DOHH2 (cell line): ENCODE results near the gene DERA.
"Not testable (repeated sequence)": the region's sequence is repeated elsewhere in the genome, so short reads cannot be mapped to it uniquely, and the experiment has no call there.

Source experiments
- H3F3A ChIP-seq: fragments of 200-600 bp; sonication (generic), shearing (Covaris generic); 2 replicates; pipeline ENCODE4 v1.6.0; 2016; ENCODE audit warnings: antibody characterized with exemption, mild to moderate bottlenecking; ENCODE audit not compliant: control insufficient read depth, insufficient read depth
- H3K27ac ChIP-seq: fragments of 200-600 bp; sonication (generic); 2 replicates; pipeline ENCODE4 v1.5.1; 2014; ENCODE audit warnings: low read depth, mild to moderate bottlenecking, low read length, moderate library complexity
- H3K27me3 ChIP-seq: fragments of 200-600 bp; sonication (generic); 2 replicates; pipeline ENCODE4 v1.6.1; 2014; ENCODE audit warnings: mild to moderate bottlenecking, low read length, mixed read lengths; ENCODE audit not compliant: control insufficient read depth
- H3K36me3 ChIP-seq: fragments of 200-600 bp; sonication (generic); 2 replicates; pipeline ENCODE4 v1.6.1; 2014; ENCODE audit warnings: mild to moderate bottlenecking, low read length, moderate library complexity, mixed read lengths; ENCODE audit not compliant: control insufficient read depth
- H3K4me1 ChIP-seq: fragments of 200-600 bp; sonication (generic); 2 replicates; pipeline ENCODE4 v1.6.1; 2014; ENCODE audit warnings: mild to moderate bottlenecking, low read length, mixed read lengths; ENCODE audit not compliant: control insufficient read depth
- H3K4me2 ChIP-seq: fragments of 200-600 bp; sonication (generic); 2 replicates; pipeline ENCODE4 v1.6.0; 2014; ENCODE audit warnings: mild to moderate bottlenecking, low read length, moderate library complexity
- H3K4me3 ChIP-seq: fragments of 200-600 bp; sonication (generic); 2 replicates; pipeline ENCODE4 v1.5.1; 2014; ENCODE audit warnings: mild to moderate bottlenecking, low read length, mixed read lengths
- H3K79me2 ChIP-seq: fragments of 200-600 bp; sonication (generic); 2 replicates; pipeline ENCODE4 v1.6.1; 2014; ENCODE audit warnings: mild to moderate bottlenecking, low read length, mixed read lengths; ENCODE audit not compliant: control insufficient read depth
- H3K9me2 ChIP-seq: fragments of 200-600 bp; sonication (generic); replicated peaks from 2 replicates; pipeline ENCODE4 v1.6.1; 2014; ENCODE audit warnings: mild to moderate bottlenecking, low read length, mixed read lengths; ENCODE audit not compliant: control insufficient read depth
- H3K9me3 ChIP-seq: fragments of 200-600 bp; sonication (generic); 2 replicates; pipeline ENCODE4 v1.6.1; 2014; ENCODE audit warnings: antibody characterized with exemption, low read length, mixed read lengths; ENCODE audit not compliant: control insufficient read depth, insufficient read depth
- H4K20me1 ChIP-seq: fragments of 200-600 bp; sonication (generic); 2 replicates; pipeline ENCODE4 v1.6.0; 2014; ENCODE audit warnings: low read depth, mild to moderate bottlenecking, antibody characterized with exemption, low read length, moderate library complexity; ENCODE audit not compliant: control insufficient read depth, insufficient read depth
- EZH2phosphoT487 ChIP-seq: fragments of 200-600 bp; sonication (generic); IDR thresholded peaks from 2 replicates; pipeline ENCODE4 v1.6.1; 2017; ENCODE audit warnings: borderline replicate concordance, mild to moderate bottlenecking, antibody characterized with exemption, low read length, moderate library complexity, mixed read lengths
- TF ChIP-seq, protein P1 (sequence below): fragments of 200-600 bp; sonication (generic); IDR thresholded peaks from one replicate; pipeline ENCODE4 v1.5.1; 2014; ENCODE audit warnings: antibody characterized with exemption, mild to moderate bottlenecking, low read depth, low read length; ENCODE audit not compliant: poor library complexity, severe bottlenecking

DERA gene

DNA sequence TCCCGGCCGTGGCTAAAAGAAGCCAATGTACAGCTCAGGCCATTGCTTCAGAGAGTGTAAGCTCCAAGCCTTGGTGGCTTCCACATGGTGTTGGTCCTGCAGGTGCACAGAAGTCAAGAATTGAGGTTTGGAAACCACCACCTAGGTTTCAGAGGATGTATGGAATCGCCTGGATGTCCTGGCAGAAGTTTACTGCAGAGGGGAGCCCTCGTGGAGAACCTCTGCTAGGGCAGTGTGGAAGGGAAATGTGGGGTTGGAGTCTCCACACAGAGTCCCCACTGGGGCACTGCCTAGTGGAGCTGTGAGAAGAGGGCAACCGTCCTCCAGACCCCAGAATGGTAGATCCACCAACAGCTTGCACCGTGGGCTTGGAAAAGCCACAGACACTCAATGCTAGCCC, 103.3 kb downstream of the DERA start:
- not testable (repeated sequence) for H3K9me2 ChIP-seq, H3F3A ChIP-seq, H3K27me3 ChIP-seq, H3K4me1 ChIP-seq, H3K4me3 ChIP-seq, H4K20me1 ChIP-seq, H3K27ac ChIP-seq, H3K4me2 ChIP-seq
- H3K9me3 ChIP-seq: peaks cover 33% of the 10 kb centered on the region
- H3K79me2 ChIP-seq: peaks cover 22% of the 10 kb centered on the region
- peaks cover 62% of the 10 kb centered on the region for H3K36me3 ChIP-seq

DNA sequence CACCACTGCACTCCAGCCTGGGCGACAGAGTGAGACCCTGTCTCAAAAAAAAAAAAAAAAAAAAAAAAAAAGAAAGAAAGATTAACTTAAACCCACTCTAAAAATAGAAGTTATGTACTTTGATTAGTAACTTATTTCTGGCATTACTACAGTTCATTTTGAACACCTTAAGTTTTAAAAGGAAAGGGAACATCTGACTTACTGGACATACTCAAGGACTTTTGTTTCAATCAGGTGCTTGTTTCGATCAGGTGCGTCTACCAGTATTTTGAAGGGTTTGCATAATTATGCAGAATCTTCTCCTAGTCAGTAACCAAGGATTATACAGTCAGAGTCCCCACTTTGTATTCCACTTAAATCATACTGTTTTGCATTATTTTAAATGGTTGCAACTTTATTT, 105.6 kb downstream of the DERA start:
- no peak overlapping the region for H3K27ac ChIP-seq
- H4K20me1 ChIP-seq: no peaks in the 10 kb centered on the region
- TF ChIP-seq, protein P1, sequence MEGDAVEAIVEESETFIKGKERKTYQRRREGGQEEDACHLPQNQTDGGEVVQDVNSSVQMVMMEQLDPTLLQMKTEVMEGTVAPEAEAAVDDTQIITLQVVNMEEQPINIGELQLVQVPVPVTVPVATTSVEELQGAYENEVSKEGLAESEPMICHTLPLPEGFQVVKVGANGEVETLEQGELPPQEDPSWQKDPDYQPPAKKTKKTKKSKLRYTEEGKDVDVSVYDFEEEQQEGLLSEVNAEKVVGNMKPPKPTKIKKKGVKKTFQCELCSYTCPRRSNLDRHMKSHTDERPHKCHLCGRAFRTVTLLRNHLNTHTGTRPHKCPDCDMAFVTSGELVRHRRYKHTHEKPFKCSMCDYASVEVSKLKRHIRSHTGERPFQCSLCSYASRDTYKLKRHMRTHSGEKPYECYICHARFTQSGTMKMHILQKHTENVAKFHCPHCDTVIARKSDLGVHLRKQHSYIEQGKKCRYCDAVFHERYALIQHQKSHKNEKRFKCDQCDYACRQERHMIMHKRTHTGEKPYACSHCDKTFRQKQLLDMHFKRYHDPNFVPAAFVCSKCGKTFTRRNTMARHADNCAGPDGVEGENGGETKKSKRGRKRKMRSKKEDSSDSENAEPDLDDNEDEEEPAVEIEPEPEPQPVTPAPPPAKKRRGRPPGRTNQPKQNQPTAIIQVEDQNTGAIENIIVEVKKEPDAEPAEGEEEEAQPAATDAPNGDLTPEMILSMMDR: no peak
- no peak for TF ChIP-seq EZH2phosphoT487
- peaks cover 29% of the 10 kb centered on the region for H3K79me2 ChIP-seq
- no peaks in the 10 kb centered on the region for H3F3A ChIP-seq
- no peak overlapping the region for H3K4me3 ChIP-seq
- H3K9me2 ChIP-seq: no peaks in the 10 kb centered on the region
- no peak overlapping the region for H3K4me2 ChIP-seq
- H3K9me3 ChIP-seq: peaks cover 49% of the 10 kb centered on the region
- H3K27me3 ChIP-seq: no peaks in the 10 kb centered on the region
- H3K4me1 ChIP-seq: peaks cover 6% of the 10 kb centered on the region; the same call in 1 of the 2 replicates
- peaks cover 71% of the 10 kb centered on the region for H3K36me3 ChIP-seq

DNA sequence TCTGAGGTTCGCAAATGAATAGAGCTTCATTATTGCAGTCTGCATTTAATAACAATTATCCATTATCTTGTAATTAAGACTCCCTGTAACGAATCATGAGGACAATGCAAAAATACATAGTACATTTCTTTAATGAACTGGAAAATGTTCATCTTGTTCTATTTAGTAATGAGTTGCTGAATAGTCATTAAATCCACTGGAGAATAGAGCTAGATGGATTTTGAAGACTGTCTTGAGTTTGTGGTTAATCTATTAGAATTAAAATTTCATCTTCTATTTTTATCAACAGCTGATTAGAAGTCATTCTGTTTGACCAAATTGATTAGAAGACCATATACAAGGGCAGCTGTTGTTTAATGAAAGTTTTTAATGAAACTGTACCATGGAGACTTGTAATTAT, 107.2 kb downstream of the DERA start:
- Histone ChIP-seq H3K36me3 (peaks cover 75% of the 10 kb centered on the region), H3F3A (no peaks in the 10 kb centered on the region), H3K27ac (no peak overlapping the region), H3K9me3 (peaks cover 54% of the 10 kb centered on the region), H3K4me2 (no peak overlapping the region), H3K4me3 (no peak overlapping the region), H3K27me3 (no peaks in the 10 kb centered on the region), H3K79me2 (peaks cover 25% of the 10 kb centered on the region), H3K9me2 (no peaks in the 10 kb centered on the region), H4K20me1 (no peaks in the 10 kb centered on the region), H3K4me1 (peaks cover 6% of the 10 kb centered on the region; the same call in 1 of the 2 replicates)
- TF ChIP-seq EZH2phosphoT487: no peak
- TF ChIP-seq, protein P1: no peak

DNA sequence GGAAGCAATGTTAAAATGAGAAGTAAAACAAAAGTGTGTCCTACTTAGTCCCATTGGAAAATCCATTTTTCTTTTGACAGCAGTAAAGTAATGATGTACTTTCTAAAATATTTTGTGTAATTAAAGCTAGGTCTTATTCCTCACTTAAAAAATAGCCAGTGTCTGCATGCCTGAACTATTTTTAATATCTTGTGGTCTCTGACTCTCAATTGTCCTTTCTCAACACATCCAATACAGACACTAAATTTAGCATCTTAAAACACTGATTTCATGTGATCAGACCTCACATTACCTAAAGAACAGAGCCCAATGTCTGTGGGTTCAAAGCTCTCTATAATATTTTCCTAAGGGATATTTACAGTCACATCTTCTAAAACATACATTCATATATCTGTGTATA, 108.0 kb downstream of the DERA start:
- no peak overlapping the region for H3K4me3 ChIP-seq
- peaks cover 6% of the 10 kb centered on the region; the same call in 1 of the 2 replicates for H3K4me1 ChIP-seq
- H3K27ac ChIP-seq: no peak overlapping the region
- no peak for TF ChIP-seq EZH2phosphoT487
- TF ChIP-seq, protein P1: no peak
- no peaks in the 10 kb centered on the region for H3F3A ChIP-seq
- H3K9me2 ChIP-seq: no peaks in the 10 kb centered on the region
- H3K9me3 ChIP-seq: peaks cover 46% of the 10 kb centered on the region
- H4K20me1 ChIP-seq: no peaks in the 10 kb centered on the region
- H3K27me3 ChIP-seq: no peaks in the 10 kb centered on the region
- no peak overlapping the region for H3K4me2 ChIP-seq
- H3K79me2 ChIP-seq: peaks cover 25% of the 10 kb centered on the region
- peaks cover 72% of the 10 kb centered on the region for H3K36me3 ChIP-seq
